Dermis blood vessel endothelial cell (primary cell): ENCODE data around the gene RPS4Y2. TPM values are rescaled to one million over a fixed set of nuclear protein-coding genes. Genes with fewer than 3 reads are reported as not detected.

Experiments used
- total RNA-seq: library from RNA; depleted of rRNA; stranded (reverse); fragments of >200 nt; gene quantifications from 2 replicates; pipeline ENCODE4 v1.2.3, GENCODE V29; 2014

Gene RPS4Y2
- total RNA-seq, 1 donor from 2014 or later: not detected

Other genes with a start within 250 kb of the RPS4Y2 start
- gene EIF1AY, start 180.3 kb upstream of the RPS4Y2 start, total RNA-seq: 29.0 TPM in 1 of 2 replicates, not detected in the other